HG02571 (cell line): ENCODE measurements around the gene MUCL3.
"Not testable (repeated sequence)": the region's sequence is repeated elsewhere in the genome, so short reads cannot be mapped to it uniquely, and the experiment has no call there.

Experiments
- ATAC-seq: cut with Tn5 transposase; IDR thresholded peaks from one replicate; pipeline ENCODE4 v1.9.1; 2021; ENCODE audit warnings: mild to moderate bottlenecking, moderate library complexity; ENCODE audit not compliant: unreplicated experiment

Gene MUCL3

DNA sequence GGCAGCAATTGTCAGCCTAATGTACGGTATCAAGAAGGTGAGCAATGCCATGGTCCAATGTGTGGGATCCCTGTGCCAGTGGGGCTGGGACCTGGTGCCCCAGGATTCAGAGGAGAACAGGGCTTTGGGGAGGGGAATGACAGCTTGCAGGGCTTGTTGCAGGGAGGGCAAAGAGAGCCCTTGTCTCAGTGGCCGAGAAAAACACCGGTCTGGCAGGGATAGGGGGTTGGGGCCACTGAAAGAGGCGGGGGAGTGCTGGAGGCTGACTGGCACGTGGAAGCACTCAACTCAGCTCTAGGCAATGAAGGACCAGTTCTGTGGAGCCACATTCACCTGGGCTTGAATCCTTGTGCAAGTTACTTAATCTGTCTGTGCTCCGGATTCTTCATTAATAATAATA lies 3.5 kb upstream of the MUCL3 start:
- ATAC-seq = no peak

DNA sequence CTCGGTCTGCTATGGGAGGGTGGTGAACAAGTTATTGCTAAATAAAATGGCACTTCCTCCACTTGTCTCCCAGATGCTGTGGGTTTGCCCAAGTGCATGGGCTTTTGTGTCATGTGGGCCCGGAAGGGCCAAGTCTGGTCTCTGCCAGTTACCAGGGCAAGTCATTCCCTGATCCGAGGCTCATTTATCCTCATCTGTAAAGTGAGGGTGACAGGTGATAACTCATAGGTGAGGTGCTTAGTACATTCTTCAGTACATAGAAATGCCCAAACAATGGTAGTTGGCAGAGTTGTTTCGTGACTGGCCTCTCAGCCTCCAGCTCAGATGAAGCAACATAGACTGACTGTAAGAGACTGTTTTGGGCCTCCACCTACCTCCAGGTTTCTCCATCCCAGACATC lies 2.0 kb upstream of the MUCL3 start:
- no peak for ATAC-seq

DNA sequence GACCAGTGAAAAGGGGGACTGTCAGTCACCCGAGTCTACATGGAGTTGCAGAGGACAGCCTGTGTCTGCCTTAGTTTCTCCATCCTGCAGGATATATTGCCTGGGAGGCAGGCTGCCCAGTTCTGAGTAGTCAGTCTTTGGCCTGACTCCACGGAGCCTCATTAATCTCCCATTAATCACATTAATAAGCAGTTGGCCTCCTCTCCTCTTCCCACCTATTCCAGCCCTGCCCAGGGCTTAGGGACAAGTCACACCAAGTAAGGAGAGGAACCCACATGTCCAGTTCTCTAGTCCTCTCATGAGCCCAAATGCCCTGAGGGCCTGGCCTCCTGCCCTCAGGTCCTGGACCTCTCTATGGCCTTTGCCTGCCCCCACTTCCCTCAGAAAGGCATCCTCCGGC lies 1.3 kb upstream of the MUCL3 start:
- no peak for ATAC-seq

DNA sequence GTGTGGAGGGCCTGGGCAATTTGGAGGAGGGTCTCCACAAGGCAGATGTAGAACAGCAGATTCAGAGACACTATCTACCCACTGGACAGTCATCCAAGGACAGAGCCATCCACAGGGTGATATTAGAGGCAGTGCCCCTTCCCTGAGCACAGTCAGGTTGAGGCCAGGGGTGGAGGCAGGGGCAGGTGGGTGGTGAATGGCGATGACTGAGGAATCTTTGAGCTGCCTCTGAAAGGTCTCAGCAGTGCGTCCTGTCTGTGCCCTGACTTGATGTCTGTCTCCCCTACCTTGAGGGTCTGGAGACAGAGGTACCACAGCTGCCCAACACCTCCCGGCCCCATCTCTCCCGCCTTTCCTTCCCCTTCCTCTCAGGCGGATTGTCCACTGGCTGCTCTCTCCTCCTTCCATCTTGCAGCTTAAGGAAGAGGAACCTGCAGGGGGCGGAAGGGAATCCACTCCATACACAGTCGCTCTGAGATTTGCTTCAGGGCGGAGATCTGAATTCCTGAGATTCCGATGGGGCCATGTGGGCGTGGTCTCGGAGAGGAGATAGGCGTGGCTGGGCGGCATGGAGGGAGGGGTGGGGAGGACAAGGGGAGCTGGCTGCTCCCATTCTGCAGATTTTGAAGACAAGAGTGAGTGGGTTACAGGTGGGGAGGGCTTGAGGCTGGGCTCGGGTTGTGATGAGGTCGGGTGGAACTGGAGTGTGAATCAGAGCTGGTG lies 1.7 kb downstream of the MUCL3 start:
- ATAC-seq = no peak

DNA sequence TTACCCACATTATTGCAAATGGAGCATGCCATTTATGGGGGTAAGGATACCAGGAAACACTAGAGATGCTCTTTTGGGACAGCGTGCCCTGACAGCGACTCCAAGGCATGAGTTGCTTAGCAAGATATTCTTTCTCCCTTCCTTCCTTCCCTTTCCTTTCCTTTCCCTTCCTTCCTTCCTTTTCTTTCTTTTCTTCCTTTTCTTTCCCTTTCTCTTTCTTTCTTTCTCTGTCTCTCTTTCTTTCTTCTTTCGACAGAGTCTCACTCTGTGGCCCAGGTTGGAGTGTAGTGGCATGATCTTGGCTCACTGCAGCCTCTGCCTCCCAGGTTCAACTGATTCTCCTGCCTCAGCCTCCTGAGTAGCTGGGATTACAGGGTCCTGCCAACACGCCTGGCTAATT lies 3.3 kb downstream of the MUCL3 start:
- ATAC-seq = no peak

DNA sequence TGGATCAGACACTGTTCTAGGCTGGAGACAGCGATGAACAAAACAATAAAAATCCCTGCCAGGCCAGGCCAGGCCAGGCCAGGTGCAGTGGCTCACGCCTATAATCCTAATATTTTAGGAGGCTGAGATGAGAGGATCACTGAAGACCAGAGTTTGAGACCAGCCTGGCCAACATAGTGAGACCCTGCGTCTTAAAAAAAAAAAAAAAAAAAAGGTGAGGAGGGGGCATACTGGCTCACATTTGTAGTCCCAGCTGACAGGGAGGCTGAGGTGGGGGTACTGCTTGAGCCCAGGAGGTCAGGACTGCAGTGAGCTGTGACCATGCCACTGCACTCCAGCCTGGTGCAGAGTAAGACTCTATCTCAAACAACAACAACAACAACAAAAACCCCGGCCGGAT lies 4.5 kb downstream of the MUCL3 start:
- ATAC-seq = no peak

DNA sequence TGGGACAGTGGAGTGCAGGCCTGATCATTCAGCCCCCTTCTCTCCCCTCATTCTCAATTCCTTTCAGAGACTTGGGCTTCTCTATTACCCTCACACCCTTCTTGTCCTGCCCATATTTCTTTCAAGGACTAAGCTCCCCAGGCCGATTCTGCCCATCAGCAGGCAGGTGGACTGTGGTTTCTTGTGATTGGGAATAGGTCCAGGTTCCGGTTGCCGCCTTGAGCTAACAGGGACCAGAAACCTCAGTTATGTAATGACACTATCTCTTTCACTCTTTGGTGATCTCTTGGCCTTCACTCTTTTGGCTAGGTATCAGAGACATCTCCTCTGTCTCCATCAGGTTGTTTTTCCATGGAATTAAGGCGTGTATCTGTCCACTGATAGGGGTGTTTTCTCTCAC lies 6.5 kb downstream of the MUCL3 start:
- ATAC-seq = no peak

DNA sequence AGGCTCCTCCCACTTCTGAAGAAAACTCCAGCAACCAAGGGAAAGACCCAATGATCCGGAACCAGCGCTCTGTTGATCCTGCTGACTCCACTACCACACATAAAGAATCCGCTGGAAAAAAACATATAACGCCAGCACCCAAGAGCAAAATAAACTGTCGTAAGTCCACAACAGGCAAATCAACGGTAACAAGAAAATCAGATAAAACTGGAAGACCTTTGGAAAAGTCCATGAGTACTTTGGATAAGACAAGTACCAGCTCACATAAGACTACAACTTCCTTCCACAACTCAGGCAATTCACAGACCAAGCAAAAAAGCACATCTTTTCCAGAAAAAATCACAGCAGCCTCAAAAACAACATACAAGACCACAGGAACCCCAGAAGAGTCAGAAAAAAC lies 8.0 kb downstream of the MUCL3 start:
- no peak for ATAC-seq

DNA sequence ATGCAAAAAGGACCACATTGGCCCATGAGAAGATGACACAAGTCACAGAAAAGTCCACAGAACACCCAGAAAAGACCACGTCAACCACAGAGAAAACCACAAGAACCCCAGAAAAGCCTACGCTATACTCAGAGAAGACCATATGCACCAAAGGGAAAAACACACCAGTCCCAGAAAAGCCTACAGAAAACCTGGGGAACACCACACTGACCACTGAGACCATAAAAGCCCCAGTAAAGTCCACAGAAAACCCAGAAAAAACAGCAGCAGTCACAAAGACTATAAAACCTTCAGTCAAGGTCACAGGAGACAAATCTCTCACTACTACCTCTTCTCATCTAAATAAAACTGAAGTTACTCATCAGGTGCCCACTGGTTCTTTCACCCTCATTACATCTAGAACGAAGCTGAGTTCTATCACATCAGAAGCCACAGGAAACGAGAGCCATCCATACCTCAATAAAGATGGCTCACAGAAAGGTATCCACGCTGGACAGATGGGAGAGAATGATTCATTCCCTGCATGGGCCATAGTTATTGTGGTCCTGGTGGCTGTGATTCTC lies 11.2 kb downstream of the MUCL3 start:
- no peak for ATAC-seq

DNA sequence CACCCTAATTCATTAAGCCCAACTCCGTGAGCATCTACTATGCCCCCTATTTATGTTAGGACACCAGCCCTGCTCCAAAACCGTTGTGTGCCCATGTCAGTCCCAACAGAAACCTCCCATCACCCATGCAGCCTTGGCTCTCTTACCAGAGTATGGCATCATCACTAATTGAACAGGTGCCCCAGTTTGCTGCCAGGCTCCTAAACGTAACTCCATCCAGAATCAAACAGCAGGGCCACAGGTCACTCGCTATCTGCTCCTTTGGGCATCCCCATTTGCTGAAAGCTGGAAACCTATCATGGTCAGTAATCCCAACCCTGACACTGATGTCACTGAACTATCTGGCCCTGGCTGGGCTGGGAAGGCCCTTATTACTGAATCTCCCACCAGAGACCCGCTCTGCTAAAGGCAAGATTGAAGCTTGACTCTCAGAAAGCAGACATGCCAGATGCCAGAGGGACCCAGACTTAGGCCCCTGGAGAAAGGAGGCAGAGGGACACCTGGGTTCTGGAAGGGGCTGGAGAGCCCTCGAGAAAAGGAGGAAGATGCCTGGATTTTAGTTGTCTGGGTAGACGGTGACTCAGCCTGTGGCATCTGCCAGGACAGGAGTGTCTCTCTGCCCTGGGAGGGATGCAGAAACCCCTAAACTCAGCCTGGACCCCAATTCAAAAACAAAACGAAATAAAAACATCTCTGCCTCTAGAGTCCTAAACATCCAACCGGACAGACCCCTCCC lies 14.0 kb downstream of the MUCL3 start:
- ATAC-seq = no peak

DNA sequence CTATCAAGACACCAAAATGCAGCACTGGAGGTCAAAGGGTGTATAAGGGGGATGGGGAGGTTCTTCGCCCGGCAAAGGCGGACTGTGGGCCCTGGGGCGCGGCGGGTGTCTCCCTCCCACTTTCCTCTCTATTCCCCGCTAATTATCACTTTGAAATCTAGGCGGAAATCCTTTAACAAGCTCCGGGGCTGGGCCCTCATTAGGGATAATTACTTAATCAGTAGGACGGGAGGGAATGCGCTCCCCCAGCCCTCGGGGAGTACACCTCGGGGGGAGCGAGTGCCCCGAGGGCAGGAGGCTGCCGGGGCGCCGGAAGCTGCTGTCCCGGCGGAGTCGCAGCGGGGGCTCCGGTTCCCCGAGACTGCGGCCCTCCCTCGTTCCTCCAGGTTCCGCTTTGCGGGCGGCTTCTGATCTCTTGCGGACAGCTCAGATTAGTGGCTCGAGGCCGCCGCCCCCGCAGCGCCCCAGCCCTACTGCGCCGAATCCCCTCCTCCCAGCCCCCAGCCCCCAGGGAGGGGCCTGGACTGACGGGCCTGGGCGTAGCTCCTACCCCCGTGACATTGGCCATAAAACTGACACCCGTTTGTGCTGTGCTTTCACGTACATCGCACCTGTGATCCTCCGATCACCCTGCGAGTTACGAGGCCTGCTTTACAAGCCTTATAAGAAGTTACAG lies 14.7 kb downstream of the MUCL3 start:
- ATAC-seq = no peak

DNA sequence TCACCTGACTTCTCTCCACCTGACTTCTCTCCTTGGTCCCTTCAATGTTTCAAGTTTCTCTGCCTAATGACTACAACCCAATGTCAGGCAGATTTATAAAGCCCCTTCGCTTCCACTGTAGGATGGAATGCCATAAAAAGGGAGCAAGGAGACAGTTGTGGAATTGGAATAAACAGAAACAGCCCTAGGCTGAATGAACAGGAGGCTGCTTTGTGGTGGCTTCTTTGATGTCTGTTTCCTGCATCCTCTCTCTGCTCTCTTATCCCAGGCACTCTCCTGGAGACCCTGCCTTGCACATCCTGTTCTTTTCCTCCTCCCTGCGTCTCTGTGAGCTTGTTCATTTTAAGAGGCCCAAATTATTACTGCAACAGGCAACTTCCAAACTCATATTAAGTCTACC lies 16.9 kb downstream of the MUCL3 start:
- ATAC-seq = no peak

DNA sequence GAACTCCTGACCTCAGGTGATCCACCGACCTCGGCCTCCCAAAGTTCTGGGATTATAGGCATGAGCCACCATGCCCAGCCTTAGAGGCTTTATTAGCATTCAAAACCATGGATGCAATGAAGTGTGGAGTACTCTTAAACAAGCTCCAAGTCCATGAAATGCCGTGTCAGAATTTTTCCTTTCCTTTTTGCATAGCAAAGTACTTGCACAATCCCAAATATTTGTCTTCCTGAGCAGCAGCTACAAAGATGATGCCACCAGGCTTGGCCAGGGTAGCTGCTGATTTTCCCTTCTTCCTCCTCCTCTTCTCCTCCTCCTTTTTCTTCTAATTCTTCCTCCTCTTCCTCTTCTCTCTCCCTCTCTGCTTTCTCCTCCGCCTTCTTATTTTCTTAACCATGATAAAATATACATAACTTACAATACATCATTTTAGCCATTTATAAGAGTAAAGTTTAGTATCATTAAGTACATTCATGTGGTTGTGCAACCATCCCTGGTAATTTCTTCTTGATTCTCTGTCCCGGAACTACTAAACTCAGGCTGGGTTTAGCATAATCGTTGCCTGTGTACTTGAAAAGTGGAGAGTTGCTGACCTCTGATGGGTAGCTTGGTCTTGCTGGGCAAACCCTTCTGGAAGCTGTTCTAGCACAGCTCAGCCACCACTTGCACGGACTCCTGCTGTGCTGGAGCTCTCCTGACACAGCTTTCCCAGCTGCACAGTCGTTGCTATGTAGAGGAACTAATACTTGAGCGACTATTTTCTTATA lies 20.3 kb downstream of the MUCL3 start:
- ATAC-seq = no peak

DNA sequence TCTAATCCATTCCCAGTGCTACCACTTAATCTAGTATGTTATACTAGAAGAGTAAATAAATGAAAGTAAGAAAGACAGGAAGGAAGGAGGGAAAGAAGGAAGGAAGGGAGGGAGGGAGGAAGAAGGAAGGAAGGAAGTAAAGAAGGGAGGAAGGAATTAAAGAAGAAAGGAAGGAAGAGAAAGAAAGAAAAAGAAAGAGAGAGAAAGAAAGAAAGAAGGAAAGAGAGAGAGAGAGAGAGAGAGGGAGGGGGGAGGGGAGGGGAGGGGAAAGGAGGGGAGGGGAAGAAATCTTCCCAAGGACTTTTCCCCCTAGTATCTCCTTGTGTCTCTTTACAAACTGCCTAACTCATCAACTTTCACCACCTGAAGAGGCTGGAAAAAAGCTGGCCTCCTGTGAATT lies 21.9 kb downstream of the MUCL3 start:
- ATAC-seq = no peak

DNA sequence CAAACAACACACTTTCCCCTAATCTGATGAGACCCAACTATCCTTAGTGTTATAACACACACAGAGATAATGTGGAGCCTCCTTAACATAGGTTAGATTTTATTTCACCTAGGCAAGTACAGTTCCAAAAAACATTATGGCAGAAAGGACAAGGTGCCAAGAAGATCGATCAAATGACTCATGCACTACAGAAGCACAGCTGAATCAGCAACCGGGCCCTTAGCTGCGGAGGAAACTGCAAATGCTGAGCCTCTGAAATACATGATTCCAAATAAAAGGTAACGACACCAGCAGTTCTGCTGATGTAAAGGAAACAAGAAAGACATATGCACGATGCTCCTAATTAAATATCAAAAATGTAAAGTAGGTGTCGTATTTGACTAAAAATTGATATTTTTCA lies 22.9 kb downstream of the MUCL3 start:
- no peak for ATAC-seq

DNA sequence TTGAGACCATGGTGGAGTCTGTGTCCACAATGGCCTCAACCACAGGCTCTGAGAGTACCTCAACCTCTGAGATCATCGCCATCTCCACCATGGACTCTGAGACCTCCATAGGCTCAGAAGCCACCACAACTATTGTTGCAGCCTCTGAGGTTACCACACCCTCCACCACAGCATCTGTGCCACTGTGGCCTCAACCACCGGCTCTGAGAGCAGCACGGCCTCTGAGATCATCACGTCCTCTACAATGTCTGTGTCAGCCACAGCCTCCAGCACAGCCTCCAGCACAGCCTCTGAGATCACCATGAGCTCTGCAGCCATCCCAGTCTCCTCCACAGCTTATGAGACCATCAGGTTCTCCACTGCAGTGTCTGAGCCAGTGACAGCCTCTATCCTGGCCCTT lies 23.3 kb downstream of the MUCL3 start:
- no peak for ATAC-seq

DNA sequence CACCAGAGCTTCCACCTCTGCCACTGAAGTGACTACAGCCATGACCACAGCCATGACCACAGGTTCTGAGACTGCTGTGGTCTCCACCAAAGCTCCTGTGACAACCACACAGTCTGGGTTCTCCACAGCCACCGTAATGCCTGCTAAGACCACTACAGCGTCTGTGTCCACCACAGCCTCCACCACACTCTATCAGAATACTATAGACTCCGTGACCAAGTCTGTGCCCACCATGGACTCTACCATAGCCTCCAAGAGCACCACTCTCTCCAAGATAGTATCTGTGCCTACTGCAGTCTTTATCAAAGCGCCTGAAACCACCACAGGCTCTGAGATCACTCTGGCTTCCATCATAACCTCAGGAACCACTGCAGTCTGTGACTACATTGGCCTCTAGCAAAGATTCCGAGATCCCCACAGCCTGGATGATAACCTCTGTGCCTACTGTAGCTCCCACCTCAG lies 24.4 kb downstream of the MUCL3 start:
- no peak for ATAC-seq

DNA sequence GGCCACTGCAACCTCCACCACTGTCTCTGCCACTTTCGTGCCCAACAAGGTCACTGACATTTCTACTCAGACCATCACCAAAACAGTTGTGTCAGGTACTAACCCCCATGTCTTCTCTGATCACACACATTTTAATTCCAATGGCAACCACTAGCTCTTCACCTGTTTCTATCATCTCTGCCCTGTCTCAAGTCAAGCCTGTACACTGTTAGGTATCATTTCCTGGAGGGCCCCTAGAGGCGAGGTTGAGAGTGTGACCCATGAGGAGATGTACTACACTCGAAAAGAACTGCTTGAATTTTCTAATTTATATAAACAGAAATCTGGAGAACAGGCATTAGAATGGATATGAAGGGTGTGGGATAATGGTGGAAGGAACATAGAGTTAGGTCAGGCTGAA lies 25.4 kb downstream of the MUCL3 start:
- ATAC-seq = no peak

DNA sequence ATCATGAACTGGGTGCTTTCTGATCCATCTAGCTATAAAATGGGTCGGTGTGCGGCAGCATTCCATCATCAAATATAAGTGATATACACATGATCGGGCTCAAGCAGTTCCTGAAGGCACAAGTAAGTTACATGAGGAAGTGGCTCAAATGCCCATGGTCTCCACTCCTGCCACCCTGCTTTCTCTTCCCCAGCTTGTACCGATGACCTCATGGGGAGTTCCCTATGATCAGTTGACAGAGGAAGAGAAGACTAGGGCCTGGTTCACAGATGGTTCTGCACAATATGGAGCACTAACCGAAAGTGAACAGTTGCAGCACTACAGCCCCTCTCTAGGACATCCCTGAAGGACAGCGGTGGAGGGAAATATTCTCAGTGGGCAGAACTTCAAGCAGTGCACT lies 28.4 kb downstream of the MUCL3 start:
- not testable (repeated sequence) for ATAC-seq

DNA sequence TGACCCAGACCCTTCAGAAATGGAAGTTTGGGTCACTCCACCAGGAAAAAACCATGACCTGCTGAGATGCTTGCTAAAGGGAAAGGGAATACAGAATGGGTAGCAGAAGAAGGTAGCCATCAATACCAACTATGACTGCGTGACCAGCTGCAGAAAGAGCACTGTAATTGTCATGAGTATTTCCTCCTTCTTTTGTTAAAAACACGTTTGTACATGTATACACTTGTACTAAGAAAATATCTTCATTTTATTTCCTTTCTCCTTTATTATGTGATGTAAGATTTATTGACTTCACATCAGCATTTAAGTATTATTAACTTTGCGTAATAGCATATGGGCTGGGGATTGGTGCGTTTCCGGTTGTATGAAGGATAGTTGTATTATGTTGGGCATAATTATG lies 30.2 kb downstream of the MUCL3 start:
- ATAC-seq = no peak

DNA sequence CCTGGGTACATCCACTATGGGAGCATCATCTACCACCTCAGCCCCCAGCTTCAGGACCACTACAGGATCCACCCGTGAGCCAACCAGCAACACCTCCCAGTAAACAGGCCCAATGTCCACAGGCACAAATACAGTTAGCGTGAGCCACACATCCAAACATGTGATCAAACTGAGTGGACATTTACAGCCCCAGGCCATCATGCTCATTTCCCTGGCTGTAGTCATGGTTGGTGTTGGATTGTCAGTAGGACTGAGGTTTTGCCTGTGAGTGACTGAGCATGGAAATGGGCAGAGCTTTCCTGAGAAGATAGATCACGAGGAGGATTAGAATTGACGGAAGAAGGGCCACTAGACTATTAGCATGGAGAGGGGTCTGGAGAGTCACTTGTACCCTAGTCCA lies 32.0 kb downstream of the MUCL3 start:
- ATAC-seq = no peak
